GM23338 (cell line): Measurements from ENCODE around the gene ZNF580. TPM values are rescaled to one million over a fixed set of nuclear protein-coding genes. Genes with fewer than 3 reads are reported as not detected.

Source experiments
- ATAC-seq: fragments of 200-7000 bp; cut with Tn5 transposase; 3 replicates; pipeline ENCODE4 v1.9.1; 2020
- DNase-seq: peaks from one replicate; pipeline ENCODE4 v3.0.0-alpha.2; 2015; ENCODE audit warnings: low spot score
- H2AFZ ChIP-seq: fragments of 200-600 bp; sonication (generic); 2 replicates; pipeline ENCODE4 v1.8.0; 2016; ENCODE audit warnings: antibody characterized with exemption, mild to moderate bottlenecking, moderate library complexity
- H3F3A ChIP-seq: fragments of 200-600 bp; sonication (generic); replicated peaks from 2 replicates; pipeline ENCODE4 v1.8.0; 2017; ENCODE audit warnings: antibody characterized with exemption, mixed run types, low read depth
- H3K27ac ChIP-seq: fragments of 200-600 bp; sonication (generic); 2 replicates; pipeline ENCODE4 v1.6.1; 2016; ENCODE audit warnings: low read depth
- H3K27me3 ChIP-seq: fragments of 200-600 bp; sonication (generic); 2 replicates; pipeline ENCODE4 v1.8.0; 2016; ENCODE audit warnings: mild to moderate bottlenecking, mixed run types, moderate library complexity; ENCODE audit not compliant: insufficient read depth
- H3K36me3 ChIP-seq: fragments of 200-600 bp; sonication (generic); 2 replicates; pipeline ENCODE4 v1.8.0; 2016; ENCODE audit warnings: mild to moderate bottlenecking; ENCODE audit not compliant: insufficient read depth
- H3K4me1 ChIP-seq: fragments of 200-600 bp; sonication (generic); 2 replicates; pipeline ENCODE4 v1.8.0; 2016; ENCODE audit warnings: mild to moderate bottlenecking, moderate library complexity; ENCODE audit not compliant: insufficient read depth
- H3K4me2 ChIP-seq: fragments of 200-600 bp; sonication (generic); 2 replicates; pipeline ENCODE4 v1.7.1; 2017; ENCODE audit warnings: mixed run types
- H3K4me3 ChIP-seq: fragments of 200-600 bp; sonication (generic); 2 replicates; pipeline ENCODE4 v1.6.1; 2016; ENCODE audit warnings: mixed run types
- H3K79me2 ChIP-seq: fragments of 200-600 bp; sonication (generic); replicated peaks from 2 replicates; pipeline ENCODE4 v1.8.0; 2017; ENCODE audit warnings: mild to moderate bottlenecking; ENCODE audit not compliant: insufficient read depth
- H3K9me2 ChIP-seq: fragments of 200-600 bp; sonication (generic); 2 replicates; pipeline ENCODE4 v1.8.0; 2017; ENCODE audit not compliant: insufficient read depth
- H4K20me1 ChIP-seq: fragments of 200-600 bp; sonication (generic); replicated peaks from 2 replicates; pipeline ENCODE4 v1.8.0; 2017; ENCODE audit warnings: mild to moderate bottlenecking; ENCODE audit not compliant: insufficient read depth
- H3K27ac Mint-ChIP-seq: 2 replicates; pipeline ENCODE4 v1.8.0; 2020; ENCODE audit warnings: inconsistent platforms, mild to moderate bottlenecking, moderate library complexity, mixed read lengths
- H3K27me3 Mint-ChIP-seq: 3 replicates; pipeline ENCODE4 v1.8.0; 2022; ENCODE audit warnings: low read depth, mild to moderate bottlenecking, moderate library complexity, mixed read lengths, inconsistent platforms; ENCODE audit not compliant: insufficient read depth, poor library complexity
- H3K36me3 Mint-ChIP-seq: 3 replicates; pipeline ENCODE4 v1.8.0; 2021; ENCODE audit warnings: low read depth, mild to moderate bottlenecking, inconsistent platforms, moderate library complexity, mixed read lengths
- H3K4me1 Mint-ChIP-seq: 3 replicates; pipeline ENCODE4 v1.8.0; 2020; ENCODE audit warnings: mild to moderate bottlenecking, inconsistent platforms, mixed read lengths
- H3K4me3 Mint-ChIP-seq: 3 replicates; pipeline ENCODE4 v1.8.0; 2021; ENCODE audit warnings: moderate library complexity, mild to moderate bottlenecking, inconsistent platforms, mixed read lengths
- H3K9me3 Mint-ChIP-seq: 3 replicates; pipeline ENCODE4 v1.8.0; 2020; ENCODE audit warnings: moderate library complexity, mild to moderate bottlenecking, inconsistent platforms, mixed read lengths
- CREB1 ChIP-seq: fragments of 250-450 bp; sonication (Bioruptor Pico); IDR thresholded peaks from 2 replicates; pipeline ENCODE4 v1.5.0; 2020; ENCODE audit warnings: low read depth, mild to moderate bottlenecking, moderate library complexity
- EZH2 ChIP-seq: fragments of 200-600 bp; sonication (generic); IDR thresholded peaks from one replicate; pipeline ENCODE4 v1.8.0; 2017; ENCODE audit warnings: antibody characterized with exemption, mild to moderate bottlenecking, low read depth; ENCODE audit not compliant: unreplicated experiment
- EZH2phosphoT487 ChIP-seq: fragments of 200-600 bp; sonication (generic); IDR thresholded peaks from one replicate; pipeline ENCODE4 v1.8.1; 2018; ENCODE audit warnings: antibody characterized with exemption; ENCODE audit not compliant: unreplicated experiment
- JUNB ChIP-seq: IDR thresholded peaks from one replicate; pipeline ENCODE4 v1.6.1; 2016; ENCODE audit warnings: antibody characterized with exemption; ENCODE audit not compliant: unreplicated experiment
- NANOG ChIP-seq: IDR thresholded peaks from 2 replicates; pipeline ENCODE4 v1.6.1; 2016; ENCODE audit warnings: antibody characterized with exemption, borderline replicate concordance
- STAT1 ChIP-seq: IDR thresholded peaks from one replicate; pipeline ENCODE4 v1.6.1; 2016; ENCODE audit warnings: antibody characterized with exemption; ENCODE audit not compliant: unreplicated experiment
- ZNF114 ChIP-seq: fragments of 250-450 bp; sonication (Bioruptor Pico); IDR thresholded peaks from 2 replicates; pipeline ENCODE4 v1.5.0; 2020; ENCODE audit warnings: mild to moderate bottlenecking, moderate library complexity
- ZNF331 ChIP-seq: fragments of 250-450 bp; sonication (Bioruptor Pico); IDR thresholded peaks from 2 replicates; pipeline ENCODE4 v1.5.0; 2020; ENCODE audit warnings: low read depth, mild to moderate bottlenecking, moderate library complexity
- polyA plus RNA-seq: library from polyadenylated mRNA; unstranded; fragments of >200 nt; fragmentation: Nextera tagmentation; extraction: Ambion mirVana; gene quantifications from 2 replicates; pipeline ENCODE4 v1.2.1, GENCODE V29; 2016
- total RNA-seq: library from RNA; depleted of rRNA; stranded (reverse); fragments of >200 nt; shearing (Covaris generic); gene quantifications from 2 replicates; pipeline ENCODE4 v1.2.3, GENCODE V29; 2014
- TF ChIP-seq, protein P1 (sequence below): IDR thresholded peaks from one replicate; pipeline ENCODE4 v1.6.1; 2018; ENCODE audit warnings: antibody characterized with exemption; ENCODE audit not compliant: unreplicated experiment
- TF ChIP-seq, protein P2 (sequence below), 2 experiments: fragments of 200-600 bp in 1 of 2; sonication (generic) in 1 of 2; conservative IDR thresholded peaks; 2 replicates each; pipeline versions ENCODE4 v1.5.1 to v1.6.1; 2016 to 2017; ENCODE audit warnings: antibody characterized with exemption in 2 of 2, low read depth in 2 of 2, mild to moderate bottlenecking in 2 of 2, moderate library complexity in 1 of 2
- TF ChIP-seq, protein P3 (sequence below): IDR thresholded peaks from 2 replicates; pipeline ENCODE4 v1.6.1; 2016; ENCODE audit warnings: antibody characterized with exemption

ZNF580 gene
- total and polyA plus RNA-seq, 2 experiments from 2014 or later = 18.7 to 23.6 TPM

DNA sequence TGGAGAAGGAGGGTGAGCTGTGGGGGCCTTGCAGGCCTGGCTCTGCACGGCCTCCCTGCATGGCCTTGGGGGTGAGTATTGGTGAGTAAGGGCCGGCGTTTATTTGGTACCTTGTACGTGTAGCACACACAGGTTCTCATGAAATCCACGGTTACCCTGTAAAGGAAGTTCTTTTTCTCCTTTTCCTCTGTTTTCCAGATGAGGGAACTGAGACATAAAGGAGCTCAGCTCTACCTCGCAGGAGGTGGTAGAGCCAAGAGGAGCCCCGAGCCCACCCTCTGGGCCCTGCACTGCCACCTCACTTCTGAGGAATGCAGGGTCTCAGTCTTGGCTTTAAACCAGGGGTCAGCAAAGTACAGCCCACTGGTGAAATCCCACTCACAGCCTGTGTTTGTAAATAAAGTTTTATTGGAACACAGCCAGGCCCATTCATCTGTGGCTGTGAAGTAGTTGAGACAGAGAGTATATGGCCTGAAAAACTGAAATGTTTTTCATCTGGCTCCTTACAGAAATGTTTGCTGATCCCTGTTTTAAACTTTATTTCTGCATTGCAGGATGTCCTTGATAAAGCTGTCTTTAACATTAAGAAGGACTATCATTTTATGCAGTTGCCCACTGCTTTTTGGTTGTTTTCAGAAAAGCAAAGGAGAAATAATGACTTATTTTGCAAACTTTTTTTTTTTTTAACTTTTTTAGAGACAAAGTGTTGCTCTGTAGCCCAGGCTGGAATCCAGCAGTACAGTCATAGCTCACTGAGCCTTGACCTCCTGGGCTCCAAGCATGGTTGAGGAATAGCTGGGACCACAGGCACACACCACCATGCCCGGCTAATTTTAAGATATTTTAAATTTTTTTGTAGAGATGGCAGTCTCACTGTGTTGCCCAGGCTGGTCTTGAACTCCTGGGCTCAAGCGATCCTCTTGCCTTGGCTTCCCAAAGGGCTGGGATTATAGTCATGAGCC, 40.6 kb downstream of the ZNF580 start (continued):
- TF ChIP-seq EZH2phosphoT487 (no peak), ZNF114 (CRISPR knock-in tag) (no peak), EZH2 (no peak), CREB1 (CRISPR knock-in tag) (no peak)

DNA sequence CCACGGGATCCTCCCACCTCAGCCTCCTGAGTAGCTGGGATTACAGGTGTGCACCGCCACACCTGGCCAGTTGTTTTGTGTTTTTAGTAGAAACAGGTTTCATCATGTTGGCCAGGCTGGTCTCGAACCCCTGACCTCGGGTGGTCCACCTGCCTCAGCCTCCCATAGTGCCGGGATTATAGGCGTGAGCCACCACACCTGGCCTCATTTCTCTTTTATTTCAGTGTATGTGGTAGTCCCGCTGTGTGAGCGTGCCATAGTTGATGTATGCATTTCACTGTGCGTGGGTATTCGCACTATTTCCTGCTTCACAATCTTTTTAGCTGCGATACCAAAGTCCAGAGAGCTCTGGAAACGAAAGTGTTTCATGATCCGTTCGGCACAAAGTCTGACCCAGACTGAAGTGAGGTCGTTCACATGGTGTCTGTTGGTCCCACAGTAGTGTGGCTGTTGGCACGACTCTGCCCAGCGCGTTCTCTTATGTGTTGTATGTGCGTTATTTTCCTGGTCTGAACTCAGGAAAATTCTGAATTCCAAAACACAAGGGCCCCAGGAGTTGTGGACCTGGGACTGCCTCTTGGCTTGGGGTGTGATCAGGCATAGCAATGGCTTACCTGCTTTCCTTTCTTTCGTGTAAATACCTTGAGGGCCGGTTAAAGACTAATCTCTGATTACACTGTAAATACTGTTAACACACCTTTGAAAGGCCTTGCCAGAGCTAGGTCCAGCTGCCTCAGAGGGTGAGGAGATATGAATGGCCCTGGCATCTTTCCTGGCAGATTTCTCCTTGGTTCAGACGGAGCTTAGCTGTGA, 42.9 kb downstream of the ZNF580 start:
- Mint-ChIP-seq H3K36me3 (peaks cover 28% of the 10 kb centered on the region), H3K27ac (no peak overlapping the region), H3K4me1 (no peaks in the 10 kb centered on the region; the same call in 2 of the 3 replicates), H3K9me3 (no peaks in the 10 kb centered on the region), H3K27me3 (peaks cover 6% of the 10 kb centered on the region), H3K4me3 (no peak overlapping the region)
- Histone ChIP-seq H3K79me2 (peaks cover 39% of the 10 kb centered on the region), H3K4me2 (no peak overlapping the region), H3K4me1 (no peaks in the 10 kb centered on the region), H4K20me1 (peaks cover 16% of the 10 kb centered on the region; the same call in 1 of the 2 replicates), H3K9me2 (no peaks in the 10 kb centered on the region), H3K27me3 (no peaks in the 10 kb centered on the region), H3F3A (no peaks in the 10 kb centered on the region), H3K36me3 (peaks cover 9% of the 10 kb centered on the region; the same call in 1 of the 2 replicates), H3K27ac (no peak overlapping the region), H2AFZ (no peak overlapping the region), H3K4me3 (no peak overlapping the region)
- DNase-seq = no peak
- ATAC-seq = no peak
- TF ChIP-seq NANOG (no peak), STAT1 (no peak), JUNB (no peak), EZH2phosphoT487 (no peak), EZH2 (no peak), CREB1 (CRISPR knock-in tag) (no peak), ZNF331 (CRISPR knock-in tag) (no peak)
- TF ChIP-seq, protein P1, sequence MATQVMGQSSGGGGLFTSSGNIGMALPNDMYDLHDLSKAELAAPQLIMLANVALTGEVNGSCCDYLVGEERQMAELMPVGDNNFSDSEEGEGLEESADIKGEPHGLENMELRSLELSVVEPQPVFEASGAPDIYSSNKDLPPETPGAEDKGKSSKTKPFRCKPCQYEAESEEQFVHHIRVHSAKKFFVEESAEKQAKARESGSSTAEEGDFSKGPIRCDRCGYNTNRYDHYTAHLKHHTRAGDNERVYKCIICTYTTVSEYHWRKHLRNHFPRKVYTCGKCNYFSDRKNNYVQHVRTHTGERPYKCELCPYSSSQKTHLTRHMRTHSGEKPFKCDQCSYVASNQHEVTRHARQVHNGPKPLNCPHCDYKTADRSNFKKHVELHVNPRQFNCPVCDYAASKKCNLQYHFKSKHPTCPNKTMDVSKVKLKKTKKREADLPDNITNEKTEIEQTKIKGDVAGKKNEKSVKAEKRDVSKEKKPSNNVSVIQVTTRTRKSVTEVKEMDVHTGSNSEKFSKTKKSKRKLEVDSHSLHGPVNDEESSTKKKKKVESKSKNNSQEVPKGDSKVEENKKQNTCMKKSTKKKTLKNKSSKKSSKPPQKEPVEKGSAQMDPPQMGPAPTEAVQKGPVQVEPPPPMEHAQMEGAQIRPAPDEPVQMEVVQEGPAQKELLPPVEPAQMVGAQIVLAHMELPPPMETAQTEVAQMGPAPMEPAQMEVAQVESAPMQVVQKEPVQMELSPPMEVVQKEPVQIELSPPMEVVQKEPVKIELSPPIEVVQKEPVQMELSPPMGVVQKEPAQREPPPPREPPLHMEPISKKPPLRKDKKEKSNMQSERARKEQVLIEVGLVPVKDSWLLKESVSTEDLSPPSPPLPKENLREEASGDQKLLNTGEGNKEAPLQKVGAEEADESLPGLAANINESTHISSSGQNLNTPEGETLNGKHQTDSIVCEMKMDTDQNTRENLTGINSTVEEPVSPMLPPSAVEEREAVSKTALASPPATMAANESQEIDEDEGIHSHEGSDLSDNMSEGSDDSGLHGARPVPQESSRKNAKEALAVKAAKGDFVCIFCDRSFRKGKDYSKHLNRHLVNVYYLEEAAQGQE = no peak
- TF ChIP-seq, protein P2, sequence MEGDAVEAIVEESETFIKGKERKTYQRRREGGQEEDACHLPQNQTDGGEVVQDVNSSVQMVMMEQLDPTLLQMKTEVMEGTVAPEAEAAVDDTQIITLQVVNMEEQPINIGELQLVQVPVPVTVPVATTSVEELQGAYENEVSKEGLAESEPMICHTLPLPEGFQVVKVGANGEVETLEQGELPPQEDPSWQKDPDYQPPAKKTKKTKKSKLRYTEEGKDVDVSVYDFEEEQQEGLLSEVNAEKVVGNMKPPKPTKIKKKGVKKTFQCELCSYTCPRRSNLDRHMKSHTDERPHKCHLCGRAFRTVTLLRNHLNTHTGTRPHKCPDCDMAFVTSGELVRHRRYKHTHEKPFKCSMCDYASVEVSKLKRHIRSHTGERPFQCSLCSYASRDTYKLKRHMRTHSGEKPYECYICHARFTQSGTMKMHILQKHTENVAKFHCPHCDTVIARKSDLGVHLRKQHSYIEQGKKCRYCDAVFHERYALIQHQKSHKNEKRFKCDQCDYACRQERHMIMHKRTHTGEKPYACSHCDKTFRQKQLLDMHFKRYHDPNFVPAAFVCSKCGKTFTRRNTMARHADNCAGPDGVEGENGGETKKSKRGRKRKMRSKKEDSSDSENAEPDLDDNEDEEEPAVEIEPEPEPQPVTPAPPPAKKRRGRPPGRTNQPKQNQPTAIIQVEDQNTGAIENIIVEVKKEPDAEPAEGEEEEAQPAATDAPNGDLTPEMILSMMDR (conservative IDR thresholded peaks at IDR 0.05; ENCODE audit: low read depth in 2 of 2) = no peak
- TF ChIP-seq, protein P3, sequence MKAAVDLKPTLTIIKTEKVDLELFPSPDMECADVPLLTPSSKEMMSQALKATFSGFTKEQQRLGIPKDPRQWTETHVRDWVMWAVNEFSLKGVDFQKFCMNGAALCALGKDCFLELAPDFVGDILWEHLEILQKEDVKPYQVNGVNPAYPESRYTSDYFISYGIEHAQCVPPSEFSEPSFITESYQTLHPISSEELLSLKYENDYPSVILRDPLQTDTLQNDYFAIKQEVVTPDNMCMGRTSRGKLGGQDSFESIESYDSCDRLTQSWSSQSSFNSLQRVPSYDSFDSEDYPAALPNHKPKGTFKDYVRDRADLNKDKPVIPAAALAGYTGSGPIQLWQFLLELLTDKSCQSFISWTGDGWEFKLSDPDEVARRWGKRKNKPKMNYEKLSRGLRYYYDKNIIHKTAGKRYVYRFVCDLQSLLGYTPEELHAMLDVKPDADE = no peak
